GM21528 (cell line): ENCODE data around the gene NDUFB7.
"Not testable (repeated sequence)": the region's sequence is repeated elsewhere in the genome, so short reads cannot be mapped to it uniquely, and the experiment has no call there.

Source experiments
- ATAC-seq: cut with Tn5 transposase; IDR thresholded peaks from one replicate; pipeline ENCODE4 v1.9.1; 2021; ENCODE audit warnings: mild to moderate bottlenecking, moderate library complexity; ENCODE audit not compliant: unreplicated experiment, low FRiP score

Gene NDUFB7

GRCh38 chr19:14575428-14575980 lies 3.6 kb upstream of the NDUFB7 start:
- ATAC-seq = no peak

- no peak for ATAC-seq
Measured at GRCh38 chr19:14570864-14571527, 870 bp downstream of the NDUFB7 start.

GRCh38 chr19:14567079-14567478 lies 4.8 kb downstream of the NDUFB7 start:
- ATAC-seq = no peak

GRCh38 chr19:14566712-14567077 lies 5.2 kb downstream of the NDUFB7 start:
- ATAC-seq = no peak

- ATAC-seq = no peak
Measured at GRCh38 chr19:14565765-14566711, 5.8 kb downstream of the NDUFB7 start.

GRCh38 chr19:14565298-14565679 lies 6.6 kb downstream of the NDUFB7 start:
- ATAC-seq = no peak

GRCh38 chr19:14564652-14565297 lies 7.1 kb downstream of the NDUFB7 start:
- ATAC-seq = not testable (repeated sequence)

- ATAC-seq = no peak
Measured at GRCh38 chr19:14563989-14564651, 7.7 kb downstream of the NDUFB7 start.

- no peak for ATAC-seq
Measured at GRCh38 chr19:14563590-14563926, 8.3 kb downstream of the NDUFB7 start.

- no peak for ATAC-seq
Measured at GRCh38 chr19:14562660-14563589, 8.9 kb downstream of the NDUFB7 start.

GRCh38 chr19:14561847-14562351 lies 10.0 kb downstream of the NDUFB7 start:
- no peak for ATAC-seq

- ATAC-seq = no peak
Measured at GRCh38 chr19:14561249-14561648, 10.6 kb downstream of the NDUFB7 start.

GRCh38 chr19:14560776-14561108 lies 11.1 kb downstream of the NDUFB7 start:
- no peak for ATAC-seq

- ATAC-seq = no peak
Measured at GRCh38 chr19:14559916-14560775, 11.7 kb downstream of the NDUFB7 start.

- no peak for ATAC-seq
Measured at GRCh38 chr19:14558370-14559066, 13.3 kb downstream of the NDUFB7 start.

GRCh38 chr19:14556662-14557188 lies 15.1 kb downstream of the NDUFB7 start:
- no peak for ATAC-seq

- no peak for ATAC-seq
Measured at GRCh38 chr19:14555918-14556661, 15.8 kb downstream of the NDUFB7 start.
